Measurements from ENCODE around the gene CSAD. TPM values are rescaled to one million over a fixed set of nuclear protein-coding genes. Genes with fewer than 3 reads are reported as not detected.

CSAD gene
- total and polyA plus RNA-seq, 2 donors (not counting 3 experiments of a cell fraction or from before 2014, with no cell fraction given): 21.1 to 24.4 TPM

GRCh38 chr12:53225635-53226424 lies 45.1 kb upstream of the CSAD start:
- no peak overlapping the region for H3K4me3 ChIP-seq (replicated peaks in 1 of 3; ENCODE audit: insufficient read depth in 1 of 3, low read depth in 1 of 3, low read length in 3 of 3)
- no peaks in the 10 kb centered on the region for H3K27me3 ChIP-seq (ENCODE audit: control insufficient read depth in 2 of 2, insufficient read depth in 2 of 2, low read length in 2 of 2)
- DNase-seq (ENCODE audit: low read depth, low spot score) (no peak), FAIRE-seq (no peak)
- no peaks in the 10 kb centered on the region for H3K9me1 ChIP-seq (replicated peaks; ENCODE audit: control insufficient read depth, extremely low read depth, insufficient read depth, low read length)
- intact Hi-C loops (cut with micrococcal nuclease): no loop called here
- no peak overlapping the region for H2AFZ ChIP-seq (ENCODE audit: low read depth, low read length)
- ChIA-PET POLR2A (no interaction called here), CTCF (interaction anchor here (0.9 kb wide), 1 partner anchor 10 kb away, joined by 3 read pairs; no protein-coding TSS in a partner anchor)
- H3K9me3 ChIP-seq (replicated peaks; ENCODE audit: control insufficient read depth, insufficient read depth, low read length): no peaks in the 10 kb centered on the region
- H3K27ac ChIP-seq (ENCODE audit: insufficient read depth, low read depth, low read length): no peak overlapping the region
- no TSS peak for BruUV-seq (replicated peaks)
- H3K4me2 ChIP-seq (ENCODE audit: insufficient read depth, low read length): no peak overlapping the region
- H3K9ac ChIP-seq (replicated peaks; ENCODE audit: extremely low read depth, insufficient read depth, low read length): no peak overlapping the region
- H4K20me1 ChIP-seq (replicated peaks; ENCODE audit: control insufficient read depth, extremely low read depth, insufficient read depth, low read length): no peaks in the 10 kb centered on the region
- dilution Hi-C loops (cut with MboI; ENCODE audit: extremely low pct_ligation_motif_present, low sequenced_read_pairs): no loop called here
- no peak for TF ChIP-seq FOS (IDR thresholded peaks at IDR 0.05; ENCODE audit: borderline replicate concordance, insufficient read depth, low read length)
- H3K4me1 ChIP-seq (ENCODE audit: control insufficient read depth, extremely low read depth, insufficient read depth, low read length): peaks cover 22% of the 10 kb centered on the region
- H3K36me3 ChIP-seq (ENCODE audit: control insufficient read depth in 2 of 2, extremely low read depth in 1 of 2, insufficient read depth in 2 of 2, low read length in 2 of 2): no peaks in the 10 kb centered on the region
- no peaks in the 10 kb centered on the region for H3K79me2 ChIP-seq (ENCODE audit: control insufficient read depth, insufficient read depth, low read length)

GRCh38 chr12:53224897-53225634 lies 44.3 kb upstream of the CSAD start:
- H3K4me3 ChIP-seq (replicated peaks in 1 of 3; ENCODE audit: insufficient read depth in 1 of 3, low read depth in 1 of 3, low read length in 3 of 3): no peak overlapping the region
- no peaks in the 10 kb centered on the region for H3K79me2 ChIP-seq (ENCODE audit: control insufficient read depth, insufficient read depth, low read length)
- peaks cover 26% of the 10 kb centered on the region for H3K4me1 ChIP-seq (ENCODE audit: control insufficient read depth, extremely low read depth, insufficient read depth, low read length)
- H3K27ac ChIP-seq (ENCODE audit: insufficient read depth, low read depth, low read length): no peak overlapping the region
- H2AFZ ChIP-seq (ENCODE audit: low read depth, low read length): no peak overlapping the region
- dilution Hi-C loops (cut with MboI; ENCODE audit: extremely low pct_ligation_motif_present, low sequenced_read_pairs) (no loop called here), intact Hi-C loops (cut with micrococcal nuclease) (loop anchor here (5.0 kb wide), 1 partner anchor 277 kb away; the partner anchor contains the start of gene TARBP2)
- H3K4me2 ChIP-seq (ENCODE audit: insufficient read depth, low read length): no peak overlapping the region
- BruUV-seq (replicated peaks): no TSS peak
- no peaks in the 10 kb centered on the region for H3K9me1 ChIP-seq (replicated peaks; ENCODE audit: control insufficient read depth, extremely low read depth, insufficient read depth, low read length)
- POLR2A ChIA-PET: no interaction called here
- TF ChIP-seq MAX (IDR thresholded peaks at IDR 0.05; ENCODE audit: insufficient read depth, insufficient read length): no peak
- TF ChIP-seq FOS (IDR thresholded peaks at IDR 0.05; ENCODE audit: borderline replicate concordance, insufficient read depth, low read length): no peak
- no peak overlapping the region for H3K9ac ChIP-seq (replicated peaks; ENCODE audit: extremely low read depth, insufficient read depth, low read length)
- CTCF ChIA-PET: interaction anchor here (0.9 to 1.2 kb wide), 2 partner anchors 11 to 28 kb away, joined by 3 read pairs; no protein-coding TSS in a partner anchor
- H3K36me3 ChIP-seq (ENCODE audit: control insufficient read depth in 2 of 2, extremely low read depth in 1 of 2, insufficient read depth in 2 of 2, low read length in 2 of 2): no peaks in the 10 kb centered on the region
- no peaks in the 10 kb centered on the region for H4K20me1 ChIP-seq (replicated peaks; ENCODE audit: control insufficient read depth, extremely low read depth, insufficient read depth, low read length)
- no peaks in the 10 kb centered on the region for H3K27me3 ChIP-seq (ENCODE audit: control insufficient read depth in 2 of 2, insufficient read depth in 2 of 2, low read length in 2 of 2)
- no peak for FAIRE-seq
- H3K9me3 ChIP-seq (replicated peaks; ENCODE audit: control insufficient read depth, insufficient read depth, low read length): no peaks in the 10 kb centered on the region
- DNase-seq (ENCODE audit: low read depth, low spot score): no peak

Measured in endothelial cell of umbilical vein (primary cell).